H9 (cell line): ENCODE results near the gene MUSTN1. TPM values are rescaled to one million over a fixed set of nuclear protein-coding genes. Genes with fewer than 3 reads are reported as not detected.

Source experiments
- DNase-seq: peaks from one replicate; pipeline ENCODE4 v3.0.0-alpha.2; 2017
- H2AFZ ChIP-seq: one replicate; pipeline ENCODE4 v1.6.1; 2013; ENCODE audit warnings: mild to moderate bottlenecking, low read length, control low read depth, moderate library complexity
- H2AK5ac ChIP-seq: 2 replicates; pipeline ENCODE4 v1.6.1; 2013; ENCODE audit warnings: low read length, control low read depth, mixed read lengths; ENCODE audit not compliant: insufficient read length
- H2BK120ac ChIP-seq: one replicate; pipeline ENCODE4 v1.6.1; 2013; ENCODE audit warnings: low read depth, mild to moderate bottlenecking, low read length, control low read depth, inconsistent platforms; ENCODE audit not compliant: poor library complexity, severe bottlenecking
- H2BK12ac ChIP-seq: 2 replicates; pipeline ENCODE4 v1.6.1; 2013; ENCODE audit warnings: low read length, control low read depth, mixed read lengths, low read depth; ENCODE audit not compliant: insufficient read length
- H2BK15ac ChIP-seq: 2 replicates; pipeline ENCODE4 v1.6.1; 2013; ENCODE audit warnings: low read depth, low read length, control low read depth
- H2BK20ac ChIP-seq: one replicate; pipeline ENCODE4 v1.6.1; 2013; ENCODE audit warnings: low read depth, mild to moderate bottlenecking, low read length, control low read depth, inconsistent platforms; ENCODE audit not compliant: poor library complexity, severe bottlenecking
- H2BK5ac ChIP-seq: 2 replicates; pipeline ENCODE4 v1.6.1; 2013; ENCODE audit warnings: low read length, control low read depth, mixed read lengths; ENCODE audit not compliant: insufficient read length
- H3K14ac ChIP-seq: 2 replicates; pipeline ENCODE4 v1.6.1; 2013; ENCODE audit warnings: low read length, control low read depth; ENCODE audit not compliant: insufficient read depth
- H3K18ac ChIP-seq: 2 replicates; pipeline ENCODE4 v1.6.1; 2013; ENCODE audit warnings: low read depth, mild to moderate bottlenecking, mixed read lengths, low read length, control low read depth; ENCODE audit not compliant: insufficient read length
- H3K23ac ChIP-seq: 2 replicates; pipeline ENCODE4 v1.6.1; 2013; ENCODE audit warnings: low read length, control low read depth, mixed read lengths, low read depth; ENCODE audit not compliant: insufficient read length
- H3K23me2 ChIP-seq: 2 replicates; pipeline ENCODE4 v1.6.1; 2013; ENCODE audit warnings: low read depth, mild to moderate bottlenecking, mixed read lengths, low read length, control low read depth; ENCODE audit not compliant: insufficient read length, poor library complexity, severe bottlenecking
- H3K27ac ChIP-seq: 2 replicates; pipeline ENCODE4 v1.5.1; 2013; ENCODE audit warnings: low read length, control low read depth, mixed read lengths, low read depth; ENCODE audit not compliant: insufficient read length
- H3K27me3 ChIP-seq: 2 replicates; pipeline ENCODE4 v1.6.1; 2013; ENCODE audit warnings: low read length, control low read depth, inconsistent platforms; ENCODE audit not compliant: insufficient read depth
- H3K4ac ChIP-seq: 2 replicates; pipeline ENCODE4 v1.6.1; 2013; ENCODE audit warnings: low read depth, mild to moderate bottlenecking, control low read depth, inconsistent platforms, low read length, moderate library complexity
- H3K4me1 ChIP-seq: 2 replicates; pipeline ENCODE4 v1.6.1; 2013; ENCODE audit warnings: low read length, control low read depth, inconsistent platforms; ENCODE audit not compliant: insufficient read depth
- H3K4me2 ChIP-seq: 2 replicates; pipeline ENCODE4 v1.6.1; 2013; ENCODE audit warnings: low read length, control low read depth, mixed read lengths; ENCODE audit not compliant: insufficient read length, insufficient read depth
- H3K56ac ChIP-seq: 2 replicates; pipeline ENCODE4 v1.6.1; 2013; ENCODE audit warnings: low read depth, mild to moderate bottlenecking, mixed read lengths, low read length, control low read depth; ENCODE audit not compliant: insufficient read length
- H3K79me1 ChIP-seq: 2 replicates; pipeline ENCODE4 v1.6.1; 2013; ENCODE audit warnings: low read depth, mild to moderate bottlenecking, moderate library complexity, low read length, control low read depth, inconsistent platforms; ENCODE audit not compliant: insufficient read depth, poor library complexity, severe bottlenecking
- H3K79me2 ChIP-seq: 2 replicates; pipeline ENCODE4 v1.6.1; 2013; ENCODE audit warnings: low read length, control low read depth, inconsistent platforms; ENCODE audit not compliant: insufficient read depth
- H3K9ac ChIP-seq: 2 replicates; pipeline ENCODE4 v1.6.1; 2013; ENCODE audit warnings: low read length, control low read depth, mixed read lengths; ENCODE audit not compliant: insufficient read length; ENCODE audit errors: extremely low read depth
- H3K9me3 ChIP-seq: one replicate; pipeline ENCODE4 v1.6.1; 2013; ENCODE audit warnings: low read depth, low read length, inconsistent platforms; ENCODE audit not compliant: control insufficient read depth
- H3T11ph ChIP-seq: one replicate; pipeline ENCODE4 v1.6.1; 2013; ENCODE audit warnings: mild to moderate bottlenecking, low read length, control low read depth, inconsistent platforms
- H4K20me1 ChIP-seq: one replicate; pipeline ENCODE4 v1.6.1; 2013; ENCODE audit not compliant: control insufficient read depth, insufficient read length, insufficient read depth
- H4K5ac ChIP-seq: 2 replicates; pipeline ENCODE4 v1.6.1; 2013; ENCODE audit warnings: low read depth, mild to moderate bottlenecking, mixed read lengths, low read length, control low read depth; ENCODE audit not compliant: insufficient read length
- H4K8ac ChIP-seq: replicated peaks from 2 replicates; pipeline ENCODE4 v1.6.1; 2013; ENCODE audit warnings: low read length, control low read depth, mixed read lengths, low read depth; ENCODE audit not compliant: insufficient read length
- H4K91ac ChIP-seq: 2 replicates; pipeline ENCODE4 v1.6.1; 2013; ENCODE audit warnings: low read depth, mild to moderate bottlenecking, moderate library complexity, mixed read lengths, low read length, control low read depth; ENCODE audit not compliant: insufficient read length
- H3K27ac Mint-ChIP-seq, 3 experiments: 2 replicates in 2 of 3; 3 replicates in 1 of 3; pipeline ENCODE4 v1.8.0; 2020 to 2021; ENCODE audit warnings: mixed read lengths in 3 of 3, mild to moderate bottlenecking in 1 of 3, moderate library complexity in 1 of 3
- H3K27me3 Mint-ChIP-seq: 2 replicates; pipeline ENCODE4 v1.8.0; 2021; ENCODE audit warnings: low read depth, mild to moderate bottlenecking, moderate library complexity, mixed read lengths
- H3K36me3 Mint-ChIP-seq, 3 experiments: 2 replicates in 2 of 3; 3 replicates in 1 of 3; pipeline ENCODE4 v1.8.0; 2020 to 2021; ENCODE audit warnings: low read depth in 3 of 3, mixed read lengths in 3 of 3; ENCODE audit not compliant: insufficient read depth in 1 of 3
- H3K4me1 Mint-ChIP-seq, 2 experiments: 2 replicates each; pipeline ENCODE4 v1.8.0; 2020; ENCODE audit warnings: mixed read lengths in 2 of 2
- H3K4me3 Mint-ChIP-seq, 2 experiments: 2 replicates in 1 of 2; 3 replicates in 1 of 2; pipeline ENCODE4 v1.8.0; 2020 to 2021; ENCODE audit warnings: mild to moderate bottlenecking in 2 of 2, mixed read lengths in 2 of 2, moderate library complexity in 1 of 2
- H3K9me3 Mint-ChIP-seq, 2 experiments: 2 replicates in 1 of 2; 3 replicates in 1 of 2; pipeline ENCODE4 v1.8.0; 2020; ENCODE audit warnings: mild to moderate bottlenecking in 2 of 2, mixed read lengths in 2 of 2, moderate library complexity in 1 of 2
- WGBS: extraction: QIAGEN DNeasy Blood & Tissue Kit; methylation state at CpG from one replicate; pipeline ENCODE4 v1.1.7; 2013; ENCODE audit warnings: missing lambda C conversion rate, low lambda C conversion rate, mixed read lengths; ENCODE audit not compliant: insufficient read length; ENCODE audit errors: extremely low coverage; 5-methylcytosine and 5-hydroxymethylcytosine counted together
- total RNA-seq: library from RNA; stranded (reverse); gene quantifications from 2 replicates; pipeline ENCODE4 v1.2.1, GENCODE V29; 2021
- TF ChIP-seq, protein P1 (sequence below): fragments of 200-600 bp; sonication (generic); conservative IDR thresholded peaks from 3 replicates; pipeline ENCODE4 v1.8.0; 2021; ENCODE audit warnings: antibody characterized with exemption, mild to moderate bottlenecking

MUSTN1 gene
- total RNA-seq, 1 experiment from 2014 or later = 0.72 TPM

DNA sequence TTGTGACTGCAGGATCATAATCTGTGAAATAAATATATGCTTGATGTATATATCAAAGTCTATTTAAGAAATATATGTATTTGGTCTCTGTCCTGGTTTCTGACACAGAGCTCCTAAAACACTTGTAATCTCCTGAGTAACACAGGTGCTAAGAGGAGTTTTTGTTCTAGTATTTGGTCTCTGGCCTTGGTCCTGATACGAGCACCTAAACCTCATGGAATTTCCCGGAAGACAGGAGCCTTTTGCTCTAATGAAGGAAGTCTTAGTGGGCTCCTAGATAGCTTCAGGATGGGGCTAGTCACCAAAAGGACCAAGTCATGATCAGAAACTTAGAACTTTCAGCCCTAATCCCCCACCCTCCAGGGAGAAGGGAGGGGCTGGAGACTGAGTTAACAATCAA lies 19.2 kb upstream of the MUSTN1 start:
- Histone ChIP-seq H2AFZ (no peak overlapping the region), H3K4ac (no peak overlapping the region), H4K91ac (no peak overlapping the region), H3K79me1 (no peaks in the 10 kb centered on the region), H3K27me3 (no peaks in the 10 kb centered on the region), H3K23me2 (no peaks in the 10 kb centered on the region), H2BK5ac (no peak overlapping the region), H3K14ac (no peak overlapping the region), H3K18ac (no peak overlapping the region), H3K79me2 (no peaks in the 10 kb centered on the region), H4K8ac (no peak overlapping the region), H3K9me3 (no peaks in the 10 kb centered on the region), H4K20me1 (no peaks in the 10 kb centered on the region), H3T11ph (no peak overlapping the region), H2BK120ac (no peak overlapping the region), H2AK5ac (no peak overlapping the region), H3K4me1 (no peaks in the 10 kb centered on the region), H2BK20ac (no peak overlapping the region), H3K9ac (no peak overlapping the region), H3K27ac (no peak overlapping the region), H2BK12ac (no peak overlapping the region), H2BK15ac (no peak overlapping the region), H4K5ac (no peak overlapping the region), H3K23ac (no peak overlapping the region), H3K4me2 (no peak overlapping the region), H3K56ac (no peak overlapping the region)
- Mint-ChIP-seq H3K27me3 (no peaks in the 10 kb centered on the region), H3K36me3 (peaks cover 0 to 20% (median 11%) of the 10 kb centered on the region in 3 experiments; a peak in 5 of 7 replicates), H3K9me3 (no peaks in the 10 kb centered on the region), H3K4me1 (no peaks in the 10 kb centered on the region), H3K4me3 (no peak overlapping the region), H3K27ac (no peak overlapping the region)
- DNase-seq = no peak
- WGBS = no CpG with 5 or more reads among the region's 2 CpGs
- TF ChIP-seq, protein P1, sequence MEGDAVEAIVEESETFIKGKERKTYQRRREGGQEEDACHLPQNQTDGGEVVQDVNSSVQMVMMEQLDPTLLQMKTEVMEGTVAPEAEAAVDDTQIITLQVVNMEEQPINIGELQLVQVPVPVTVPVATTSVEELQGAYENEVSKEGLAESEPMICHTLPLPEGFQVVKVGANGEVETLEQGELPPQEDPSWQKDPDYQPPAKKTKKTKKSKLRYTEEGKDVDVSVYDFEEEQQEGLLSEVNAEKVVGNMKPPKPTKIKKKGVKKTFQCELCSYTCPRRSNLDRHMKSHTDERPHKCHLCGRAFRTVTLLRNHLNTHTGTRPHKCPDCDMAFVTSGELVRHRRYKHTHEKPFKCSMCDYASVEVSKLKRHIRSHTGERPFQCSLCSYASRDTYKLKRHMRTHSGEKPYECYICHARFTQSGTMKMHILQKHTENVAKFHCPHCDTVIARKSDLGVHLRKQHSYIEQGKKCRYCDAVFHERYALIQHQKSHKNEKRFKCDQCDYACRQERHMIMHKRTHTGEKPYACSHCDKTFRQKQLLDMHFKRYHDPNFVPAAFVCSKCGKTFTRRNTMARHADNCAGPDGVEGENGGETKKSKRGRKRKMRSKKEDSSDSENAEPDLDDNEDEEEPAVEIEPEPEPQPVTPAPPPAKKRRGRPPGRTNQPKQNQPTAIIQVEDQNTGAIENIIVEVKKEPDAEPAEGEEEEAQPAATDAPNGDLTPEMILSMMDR = no peak
